OCI-M2 (cell line): ENCODE results near the gene FAM186B.

ENCODE experiments used
- DNase-seq: peaks from one replicate; lab custom pipeline; 2025; ENCODE audit not compliant: unreplicated experiment; lab: John Stamatoyannopoulos, UW

Gene FAM186B

GRCh38 chr12:49636574-49636973, 31.1 kb upstream of the FAM186B start:
- no peak for DNase-seq

- no peak for DNase-seq
Observed at GRCh38 chr12:49635656-49636055, 30.2 kb upstream of the FAM186B start.

GRCh38 chr12:49635036-49635435, 29.6 kb upstream of the FAM186B start:
- no peak for DNase-seq

- no peak for DNase-seq
Observed at GRCh38 chr12:49633703-49634345, 28.4 kb upstream of the FAM186B start.

- no peak for DNase-seq
Observed at GRCh38 chr12:49632986-49633702, 27.7 kb upstream of the FAM186B start.

GRCh38 chr12:49632401-49632800, 27.0 kb upstream of the FAM186B start:
- DNase-seq: no peak

- no peak for DNase-seq
Observed at GRCh38 chr12:49631336-49631907, 26.0 kb upstream of the FAM186B start.

- no peak for DNase-seq
Observed at GRCh38 chr12:49627752-49628360, 22.4 kb upstream of the FAM186B start.

GRCh38 chr12:49626836-49627235, 21.4 kb upstream of the FAM186B start:
- DNase-seq: no peak

- no peak for DNase-seq
Observed at GRCh38 chr12:49626169-49626835, 20.9 kb upstream of the FAM186B start.

- DNase-seq: no peak
Observed at GRCh38 chr12:49624921-49625577, 19.6 kb upstream of the FAM186B start.

GRCh38 chr12:49623142-49623904, 17.9 kb upstream of the FAM186B start, which contains the start of gene PRPF40B:
PRPF40B (plus strand) TSS chr12:49623561; CDS start chr12:49623591, 30 bp downstream.
- peak; percentile 41 for DNase-seq

GRCh38 chr12:49622501-49623141, 17.2 kb upstream of the FAM186B start:
- no peak for DNase-seq

- no peak for DNase-seq
Observed at GRCh38 chr12:49621651-49622500, 16.4 kb upstream of the FAM186B start.

GRCh38 chr12:49619286-49619685, 13.8 kb upstream of the FAM186B start:
- DNase-seq: no peak

- DNase-seq: no peak
Observed at GRCh38 chr12:49618576-49618975, 13.1 kb upstream of the FAM186B start.

- no peak for DNase-seq
Observed at GRCh38 chr12:49616533-49617219, 11.2 kb upstream of the FAM186B start.

- DNase-seq: no peak
Observed at GRCh38 chr12:49615725-49616124, 10.3 kb upstream of the FAM186B start.
